Measurements from ENCODE around the gene ENOSF1.

Gene ENOSF1

GRCh38 chr18:679516-679915 is 32.9 kb downstream of the ENOSF1 start:
- TF ChIP-seq POLR2A (IDR thresholded peaks at IDR 0.05; ENCODE audit: low read depth, low read length) (no peak), TAF1 (IDR thresholded peaks at IDR 0.05; ENCODE audit: borderline replicate concordance, low read depth, low read length) (no peak), POLR2AphosphoS5 (IDR thresholded peaks at IDR 0.05; ENCODE audit: low read depth, low read length) (no peak)
- DNase-seq (ENCODE audit: insufficient read length): no peak
- no peak for FAIRE-seq

GRCh38 chr18:678482-679182 is 33.8 kb downstream of the ENOSF1 start:
- FAIRE-seq: no peak
- no peak for DNase-seq (ENCODE audit: insufficient read length)
- TF ChIP-seq TAF1 (IDR thresholded peaks at IDR 0.05; ENCODE audit: borderline replicate concordance, low read depth, low read length): no peak
- no peak for TF ChIP-seq POLR2AphosphoS5 (IDR thresholded peaks at IDR 0.05; ENCODE audit: low read depth, low read length)
- TF ChIP-seq POLR2A (IDR thresholded peaks at IDR 0.05; ENCODE audit: low read depth, low read length): no peak

GRCh38 chr18:677951-678381 is 34.5 kb downstream of the ENOSF1 start:
- no peak for DNase-seq (ENCODE audit: insufficient read length)
- no peak for TF ChIP-seq TAF1 (IDR thresholded peaks at IDR 0.05; ENCODE audit: borderline replicate concordance, low read depth, low read length)
- TF ChIP-seq POLR2AphosphoS5 (IDR thresholded peaks at IDR 0.05; ENCODE audit: low read depth, low read length): no peak
- no peak for TF ChIP-seq POLR2A (IDR thresholded peaks at IDR 0.05; ENCODE audit: low read depth, low read length)
- no peak for FAIRE-seq

GRCh38 chr18:677145-677544 is 35.3 kb downstream of the ENOSF1 start:
- no peak for FAIRE-seq
- no peak for DNase-seq (ENCODE audit: insufficient read length)
- no peak for TF ChIP-seq POLR2AphosphoS5 (IDR thresholded peaks at IDR 0.05; ENCODE audit: low read depth, low read length)
- TF ChIP-seq TAF1 (IDR thresholded peaks at IDR 0.05; ENCODE audit: borderline replicate concordance, low read depth, low read length): no peak
- TF ChIP-seq POLR2A (IDR thresholded peaks at IDR 0.05; ENCODE audit: low read depth, low read length): no peak

- no peak for DNase-seq (ENCODE audit: insufficient read length)
- no peak for FAIRE-seq
- TF ChIP-seq POLR2AphosphoS5 (IDR thresholded peaks at IDR 0.05; ENCODE audit: low read depth, low read length) (no peak), POLR2A (IDR thresholded peaks at IDR 0.05; ENCODE audit: low read depth, low read length) (no peak), TAF1 (IDR thresholded peaks at IDR 0.05; ENCODE audit: borderline replicate concordance, low read depth, low read length) (no peak)
Measured at GRCh38 chr18:676736-677135, 35.7 kb downstream of the ENOSF1 start.

- TF ChIP-seq TAF1 (IDR thresholded peaks at IDR 0.05; ENCODE audit: borderline replicate concordance, low read depth, low read length): no peak
- TF ChIP-seq POLR2AphosphoS5 (IDR thresholded peaks at IDR 0.05; ENCODE audit: low read depth, low read length): no peak
- no peak for TF ChIP-seq POLR2A (IDR thresholded peaks at IDR 0.05; ENCODE audit: low read depth, low read length)
- DNase-seq (ENCODE audit: insufficient read length): no peak
- FAIRE-seq: no peak
Measured at GRCh38 chr18:676069-676468, 36.4 kb downstream of the ENOSF1 start.

GRCh38 chr18:675307-675706 is 37.1 kb downstream of the ENOSF1 start:
- no peak for FAIRE-seq
- TF ChIP-seq POLR2AphosphoS5 (IDR thresholded peaks at IDR 0.05; ENCODE audit: low read depth, low read length): no peak
- no peak for TF ChIP-seq TAF1 (IDR thresholded peaks at IDR 0.05; ENCODE audit: borderline replicate concordance, low read depth, low read length)
- no peak; the same call in 1 of the 2 replicates for TF ChIP-seq POLR2A (IDR thresholded peaks at IDR 0.05; ENCODE audit: low read depth, low read length)

GRCh38 chr18:673769-674168 is 38.7 kb downstream of the ENOSF1 start:
- DNase-seq (ENCODE audit: insufficient read length) (no peak), FAIRE-seq (no peak)
- no peak for TF ChIP-seq POLR2AphosphoS5 (IDR thresholded peaks at IDR 0.05; ENCODE audit: low read depth, low read length)
- TF ChIP-seq TAF1 (IDR thresholded peaks at IDR 0.05; ENCODE audit: borderline replicate concordance, low read depth, low read length): no peak

More at GRCh38 chr18:675307-675706, 37.1 kb downstream of the ENOSF1 start:
- no peak for DNase-seq (ENCODE audit: insufficient read length)

GRCh38 chr18:673317-673716 is 39.1 kb downstream of the ENOSF1 start:
- FAIRE-seq (no peak), DNase-seq (ENCODE audit: insufficient read length) (no peak)
- TF ChIP-seq POLR2A (IDR thresholded peaks at IDR 0.05; ENCODE audit: low read depth, low read length) (no peak), TAF1 (IDR thresholded peaks at IDR 0.05; ENCODE audit: borderline replicate concordance, low read depth, low read length) (no peak), POLR2AphosphoS5 (IDR thresholded peaks at IDR 0.05; ENCODE audit: low read depth, low read length) (no peak)

- FAIRE-seq (no peak), DNase-seq (ENCODE audit: insufficient read length) (no peak)
- TF ChIP-seq POLR2AphosphoS5 (IDR thresholded peaks at IDR 0.05; ENCODE audit: low read depth, low read length) (no peak), TAF1 (IDR thresholded peaks at IDR 0.05; ENCODE audit: borderline replicate concordance, low read depth, low read length) (no peak)
Measured at GRCh38 chr18:671405-671804, 41.0 kb downstream of the ENOSF1 start.

- no peak for FAIRE-seq
- TF ChIP-seq POLR2AphosphoS5 (IDR thresholded peaks at IDR 0.05; ENCODE audit: low read depth, low read length) (no peak), POLR2A (IDR thresholded peaks at IDR 0.05; ENCODE audit: low read depth, low read length) (no peak), TAF1 (IDR thresholded peaks at IDR 0.05; ENCODE audit: borderline replicate concordance, low read depth, low read length) (no peak)
- DNase-seq (ENCODE audit: insufficient read length): no peak
Measured at GRCh38 chr18:670522-670921, 41.9 kb downstream of the ENOSF1 start.

GRCh38 chr18:669077-669476 is 43.4 kb downstream of the ENOSF1 start:
- no peak for FAIRE-seq
- no peak for TF ChIP-seq TAF1 (IDR thresholded peaks at IDR 0.05; ENCODE audit: borderline replicate concordance, low read depth, low read length)
- TF ChIP-seq POLR2A (IDR thresholded peaks at IDR 0.05; ENCODE audit: low read depth, low read length): no peak
- no peak for TF ChIP-seq POLR2AphosphoS5 (IDR thresholded peaks at IDR 0.05; ENCODE audit: low read depth, low read length)
- no peak for DNase-seq (ENCODE audit: insufficient read length)

All from GM12892 (cell line).